ENCODE measurements around the gene POLE. TPM values are rescaled to one million over a fixed set of nuclear protein-coding genes. Genes with fewer than 3 reads are reported as not detected.

POLE gene
- total RNA-seq, 4 donors from 2014 or later: 25.8 to 66.0 (median 36.9) TPM

DNA sequence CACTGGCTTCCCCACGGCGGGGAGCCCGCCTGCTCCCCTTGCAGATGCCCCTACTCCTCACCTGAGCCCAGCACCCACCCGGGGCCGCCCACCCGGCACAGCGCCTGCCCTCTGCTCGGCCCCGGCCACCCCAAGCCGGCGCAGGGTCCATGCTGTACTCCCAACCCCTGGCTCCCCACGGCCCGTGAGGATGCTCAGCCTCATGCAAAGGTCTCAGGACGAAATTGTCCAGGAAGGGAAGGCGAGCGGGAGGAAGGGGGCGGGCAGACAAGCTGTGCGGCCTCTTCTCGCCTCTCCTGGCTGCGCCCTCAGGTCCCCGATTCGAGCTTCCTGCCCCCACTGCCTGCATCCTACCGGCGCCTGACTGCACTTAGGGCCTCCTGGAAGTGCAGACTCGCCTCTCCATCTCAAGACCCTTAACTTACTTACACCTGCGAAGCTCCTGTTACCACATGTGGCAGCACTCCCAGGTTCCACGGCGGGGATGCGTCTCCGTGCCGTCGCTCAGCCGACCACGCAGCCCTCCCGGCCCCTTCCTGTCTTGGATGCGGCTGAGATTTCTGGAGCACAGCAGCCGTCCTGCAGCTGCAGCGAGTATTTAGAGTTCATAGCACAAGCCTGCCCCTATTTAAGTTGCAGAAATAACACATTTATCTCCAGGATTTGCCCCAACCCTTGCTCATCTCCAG lies 94.7 kb downstream of the POLE start:
- intact Hi-C loops (cut with DNase I; ENCODE audit: low total_unique reads): no loop called here
- WGBS, 2 donors: 81 to 87% methylated on average over 38 of the region's 38 CpGs
- TF ChIP-seq POLR2A (IDR thresholded peaks at IDR 0.05): no peak
- TF ChIP-seq CTCF (IDR thresholded peaks at IDR 0.05): no peak
- no peak overlapping the region for H3K4me3 ChIP-seq (ENCODE audit: low read depth, poor library complexity, severe bottlenecking)
- DNase-seq (ENCODE audit: low spot score in 2 of 2): no peak

GRCh38 chr12:132591107-132591935 lies 95.8 kb downstream of the POLE start:
- no peak for TF ChIP-seq CTCF (IDR thresholded peaks at IDR 0.05)
- TF ChIP-seq POLR2A (IDR thresholded peaks at IDR 0.05): no peak

GRCh38 chr12:132588821-132589669 lies 98.1 kb downstream of the POLE start:
- TF ChIP-seq CTCF (IDR thresholded peaks at IDR 0.05) (no peak), POLR2A (IDR thresholded peaks at IDR 0.05) (no peak)
- no peak for DNase-seq (ENCODE audit: low spot score in 2 of 2)
- intact Hi-C loops (cut with DNase I; ENCODE audit: low total_unique reads): no loop called here
- H3K4me3 ChIP-seq (ENCODE audit: low read depth, poor library complexity, severe bottlenecking): no peak overlapping the region
- 92 to 96% methylated on average over 17 to 19 of the region's 19 CpGs for WGBS, 2 donors

More at GRCh38 chr12:132591107-132591935, 95.8 kb downstream of the POLE start:
- H3K4me3 ChIP-seq (ENCODE audit: low read depth, poor library complexity, severe bottlenecking): no peak overlapping the region
- WGBS, 2 donors: 92 to 93% methylated on average over 45 of the region's 45 CpGs
- no peak for DNase-seq (ENCODE audit: low spot score in 2 of 2)
- intact Hi-C loops (cut with DNase I; ENCODE audit: low total_unique reads): no loop called here

DNA sequence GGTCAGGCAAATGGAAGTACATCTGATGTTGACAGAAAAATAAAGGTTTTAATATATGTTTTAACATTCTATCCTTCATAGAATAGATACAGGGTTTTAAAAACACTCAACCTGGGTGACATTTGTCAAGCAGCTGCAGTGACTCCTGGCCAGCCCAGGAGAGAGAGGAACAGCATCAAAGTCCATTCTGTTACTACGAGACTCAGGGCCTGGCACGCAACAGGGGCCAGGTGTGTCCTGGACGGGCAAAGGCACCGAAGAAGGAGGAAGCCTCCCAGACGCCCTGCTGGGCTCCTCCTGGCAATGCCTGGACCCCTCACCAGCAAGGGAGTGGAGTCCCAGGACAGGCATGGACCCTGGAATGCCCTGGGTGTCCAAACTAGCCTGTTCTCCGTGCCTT lies 98.8 kb downstream of the POLE start:
- DNase-seq (ENCODE audit: low spot score in 2 of 2): no peak
- no peak for TF ChIP-seq POLR2A (IDR thresholded peaks at IDR 0.05)
- WGBS, 2 donors: 75 to 83% methylated on average over 6 of the region's 6 CpGs
- intact Hi-C loops (cut with DNase I; ENCODE audit: low total_unique reads): no loop called here
- H3K4me3 ChIP-seq (ENCODE audit: low read depth, poor library complexity, severe bottlenecking): no peak overlapping the region

GRCh38 chr12:132587781-132588180 lies 99.4 kb downstream of the POLE start:
- no peak for DNase-seq (ENCODE audit: low spot score in 2 of 2)
- TF ChIP-seq CTCF (IDR thresholded peaks at IDR 0.05) (no peak), POLR2A (IDR thresholded peaks at IDR 0.05) (no peak)
- intact Hi-C loops (cut with DNase I; ENCODE audit: low total_unique reads): no loop called here
- no peak overlapping the region for H3K4me3 ChIP-seq (ENCODE audit: low read depth, poor library complexity, severe bottlenecking)
- WGBS, 2 donors: 56 to 72% methylated on average over 1 to 3 of the region's 3 CpGs

DNA sequence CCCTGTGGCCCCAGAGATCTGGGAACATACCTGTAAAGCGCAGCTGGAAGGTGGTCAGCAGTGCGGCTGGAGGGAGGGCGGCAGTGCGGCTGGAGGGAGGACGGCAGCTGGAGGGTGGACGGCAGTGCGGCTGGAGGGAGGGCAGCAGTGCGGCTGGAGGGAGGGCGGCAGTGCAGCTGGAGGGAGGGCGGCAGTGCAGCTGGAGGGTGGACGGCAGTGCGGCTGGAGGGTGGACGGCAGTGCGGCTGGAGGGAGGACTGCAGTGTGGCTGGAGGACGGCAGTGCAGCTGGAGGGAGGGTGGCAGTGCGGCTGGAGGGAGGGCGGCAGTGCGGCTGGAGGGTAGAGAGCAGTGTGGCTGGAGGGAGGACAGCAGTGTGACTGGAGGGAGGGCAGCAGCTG lies 100.2 kb downstream of the POLE start:
- no peak for TF ChIP-seq CTCF (IDR thresholded peaks at IDR 0.05)
- TF ChIP-seq POLR2A (IDR thresholded peaks at IDR 0.05): no peak
- H3K4me3 ChIP-seq (ENCODE audit: low read depth, poor library complexity, severe bottlenecking): no peak overlapping the region
- WGBS, 2 donors: 87 to 93% methylated on average over 18 of the region's 18 CpGs
- no peak for DNase-seq (ENCODE audit: low spot score in 2 of 2)
- intact Hi-C loops (cut with DNase I; ENCODE audit: low total_unique reads): no loop called here

All from lower leg skin (tissue), 4 donors.